ENCODE measurements around the gene PACS2.
"Not testable (repeated sequence)": the region's sequence is repeated elsewhere in the genome, so short reads cannot be mapped to it uniquely, and the experiment has no call there.

The PACS2 gene

DNA sequence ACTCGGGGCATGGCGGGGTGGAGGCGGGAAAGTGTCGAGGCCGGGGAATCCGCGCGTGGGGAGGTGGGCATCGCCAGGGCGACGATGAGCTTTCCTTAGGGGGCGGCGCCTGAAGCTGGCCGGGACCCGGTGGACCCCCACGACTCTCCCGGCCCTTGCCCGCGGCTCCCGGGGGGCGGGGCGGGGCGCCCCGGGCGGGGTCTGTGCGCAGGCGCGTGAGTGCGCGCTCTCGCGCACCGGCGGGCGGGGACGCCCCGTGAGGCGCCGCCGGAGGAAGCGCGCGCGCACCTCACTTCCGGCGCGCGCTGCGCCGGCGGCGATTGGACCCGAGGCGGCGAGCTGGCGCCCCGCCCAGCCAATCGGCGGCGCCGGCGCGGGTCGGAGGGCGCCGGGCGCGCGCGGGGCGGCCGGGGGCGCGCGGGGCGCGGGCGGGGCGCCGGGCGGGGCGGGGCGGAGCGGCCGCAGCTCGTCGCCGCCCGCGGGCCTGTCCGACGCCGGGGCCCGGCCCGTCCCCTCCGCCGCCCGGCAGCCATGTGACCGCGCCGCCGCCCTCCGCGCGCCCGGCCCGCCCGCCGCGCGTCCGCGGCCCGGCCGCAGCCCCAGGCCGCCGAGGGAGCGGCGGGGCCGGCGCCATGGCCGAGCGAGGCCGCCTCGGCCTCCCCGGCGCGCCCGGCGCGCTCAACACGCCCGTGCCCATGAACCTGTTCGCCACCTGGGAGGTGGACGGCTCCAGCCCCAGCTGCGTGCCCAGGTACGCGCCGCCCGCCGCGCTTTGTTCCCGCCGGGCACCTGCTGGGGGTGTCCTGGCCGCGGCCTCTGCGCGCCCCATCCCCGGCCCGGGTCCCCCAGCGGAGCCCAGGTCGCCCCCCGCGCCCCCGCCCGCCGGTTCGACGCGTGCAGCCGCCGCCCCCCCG is at the start of gene PACS2:
TSS of gene PACS2 (plus strand) at position 462 of the 914 bp plus-strand sequence. CDS start at position 633, 171 bp downstream.
- peak; percentile 35 for DNase-seq

DNA sequence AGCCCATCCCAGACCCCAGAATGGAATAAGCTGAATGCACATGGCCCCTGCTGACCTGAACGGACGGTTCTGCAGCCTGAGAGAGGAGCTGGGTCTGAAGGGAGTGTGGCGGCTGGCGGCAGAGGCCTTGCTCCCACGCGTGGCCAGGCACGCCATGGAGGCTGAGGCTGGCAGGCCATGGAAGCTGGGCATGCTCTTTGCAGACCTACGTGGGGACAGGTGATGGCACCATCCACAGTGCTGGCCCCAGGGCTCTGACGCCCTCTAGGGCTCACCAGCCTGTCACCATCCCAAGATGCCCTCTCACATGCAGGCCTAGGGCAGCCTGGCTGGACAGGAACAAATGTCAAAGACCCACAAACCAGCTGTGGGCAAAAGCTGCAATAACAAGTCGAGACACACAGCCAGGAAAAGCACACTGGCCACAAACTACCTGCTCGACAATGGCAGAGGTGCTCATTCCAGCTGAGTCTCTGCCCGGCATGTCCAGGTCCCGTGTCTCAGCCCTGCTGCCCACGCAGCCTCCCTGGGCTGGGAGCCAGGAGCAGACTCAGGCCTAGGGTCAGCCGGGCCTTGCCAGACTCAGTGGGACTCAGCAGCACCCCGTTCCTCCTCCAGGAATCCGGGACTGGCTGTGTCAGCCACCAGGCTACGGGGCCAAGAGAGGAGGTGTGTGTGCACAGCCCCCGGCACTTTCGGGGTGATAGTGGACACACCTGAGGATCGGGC is 46.6 kb upstream of the PACS2 start:
- no peak for DNase-seq

DNA sequence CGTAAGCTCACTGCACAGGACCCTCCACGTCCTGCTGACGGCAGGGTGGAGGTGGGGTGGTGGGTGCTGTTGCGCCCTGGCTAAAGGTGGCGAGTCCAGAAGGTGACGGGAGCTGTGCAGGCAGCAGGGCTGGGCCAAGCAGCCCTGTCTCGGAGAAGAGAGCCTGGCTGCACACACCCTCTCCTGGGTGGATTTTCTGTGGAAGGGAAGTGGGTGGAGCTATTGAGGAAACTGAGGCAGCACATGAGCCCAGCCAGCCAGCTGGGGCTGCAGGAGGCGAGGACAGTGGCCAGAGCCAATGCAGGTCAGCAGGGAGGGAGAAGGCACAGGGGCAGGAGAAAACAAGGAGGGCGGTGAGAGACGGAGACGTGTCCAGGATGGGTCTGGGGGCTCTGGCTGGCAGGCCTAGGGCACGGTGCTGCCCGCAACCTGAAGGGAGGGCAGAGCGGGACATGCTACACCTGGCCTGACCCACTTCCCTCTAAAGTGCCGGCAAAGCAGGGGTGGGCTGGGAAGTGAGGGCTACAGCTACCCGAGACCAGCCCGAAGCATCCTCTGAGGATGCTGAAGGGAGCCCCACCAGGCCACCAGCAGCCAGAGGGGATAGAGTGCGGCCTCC is 45.7 kb upstream of the PACS2 start:
- DNase-seq = no peak

DNA sequence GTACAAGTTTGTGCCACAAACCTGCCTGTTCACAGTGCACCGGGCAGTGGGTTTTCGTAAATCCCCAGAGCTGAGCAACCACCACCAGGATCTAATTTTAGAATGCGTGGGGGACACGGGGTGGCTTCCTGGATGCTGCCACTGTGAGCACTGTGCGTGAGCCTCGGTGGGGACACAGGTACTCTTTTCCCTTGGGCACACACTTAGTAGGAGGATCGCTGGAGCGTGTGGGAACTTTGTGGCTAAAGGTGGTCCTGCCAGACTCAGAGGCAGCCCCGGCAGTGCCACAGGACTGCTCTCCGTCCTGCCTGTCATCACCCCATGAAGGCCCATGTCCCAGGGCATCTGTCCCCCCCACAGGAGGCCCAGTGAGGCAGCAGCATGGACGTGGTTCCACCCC is 45.1 kb upstream of the PACS2 start:
- DNase-seq = no peak

DNA sequence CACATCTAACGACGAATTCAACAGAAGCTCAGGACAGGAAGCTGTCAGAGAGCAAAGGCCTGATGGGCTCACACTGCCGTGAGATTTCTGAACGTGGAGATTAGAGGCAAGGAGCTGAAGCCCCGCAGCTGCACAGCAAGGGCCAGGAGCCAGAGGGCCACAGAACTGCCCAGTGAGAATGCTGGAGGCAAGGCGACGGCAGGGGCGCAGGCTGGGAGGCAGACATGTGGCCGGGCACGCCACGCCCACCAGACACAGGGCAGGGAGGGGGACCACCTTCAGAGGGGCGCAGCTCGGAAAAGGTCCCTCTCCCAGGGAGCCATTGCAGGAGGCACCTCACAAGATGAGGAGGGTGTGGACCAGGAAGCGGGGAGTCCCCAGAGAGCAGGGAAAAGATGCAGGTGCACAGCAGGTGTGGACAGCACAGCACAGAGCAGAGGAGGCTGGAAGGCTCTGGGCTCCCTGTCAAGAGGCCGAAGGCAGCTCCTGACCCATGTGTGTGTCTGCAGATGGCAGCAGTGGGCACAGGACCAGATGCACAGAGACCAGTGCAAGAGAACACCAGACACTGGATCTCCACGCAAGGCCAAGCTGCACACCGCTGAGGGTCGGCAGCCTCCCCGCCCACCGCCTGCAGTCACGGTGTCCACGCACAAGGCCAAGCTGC is 43.2 kb upstream of the PACS2 start:
- no peak for DNase-seq

DNA sequence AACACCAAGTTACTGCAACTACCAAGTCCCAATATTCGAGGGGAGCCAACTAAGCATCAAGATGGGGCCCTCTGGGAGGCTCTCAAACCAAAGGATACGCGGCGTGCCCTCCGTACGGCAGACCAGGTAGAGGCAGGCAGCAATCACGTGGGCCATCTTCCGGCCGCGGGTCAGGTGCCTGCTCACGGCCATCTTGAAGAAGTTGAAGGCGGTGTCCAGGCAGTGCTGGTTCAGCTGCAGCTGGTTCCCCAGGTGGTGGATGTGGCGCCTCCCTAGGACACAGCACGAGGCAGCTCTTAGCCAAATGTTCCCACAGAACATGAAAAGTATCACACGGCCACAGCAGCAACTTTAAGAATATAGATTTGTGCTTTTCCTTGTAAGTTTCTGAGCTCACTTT is 41.9 kb upstream of the PACS2 start:
- DNase-seq = no peak

DNA sequence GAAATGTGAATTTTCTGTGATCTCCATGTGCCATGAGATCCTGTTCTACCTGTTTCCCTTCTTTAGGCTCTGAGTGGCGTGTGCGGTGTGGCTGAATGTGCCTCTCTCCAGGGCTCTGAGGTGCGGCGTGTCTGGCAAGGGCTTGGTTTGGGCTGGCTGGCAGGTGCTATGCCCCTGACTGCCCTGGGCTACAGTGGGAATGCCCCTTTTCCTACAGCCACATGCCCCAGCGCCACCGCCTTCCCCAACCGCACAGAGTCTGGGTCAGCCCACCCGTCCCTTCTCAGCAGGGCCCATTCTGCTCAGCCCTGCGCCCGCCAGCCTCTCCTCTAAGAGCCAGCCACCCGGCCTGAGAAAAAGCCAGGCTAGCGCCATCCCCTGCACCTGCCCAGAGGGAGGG is 41.5 kb upstream of the PACS2 start:
- no peak for DNase-seq

DNA sequence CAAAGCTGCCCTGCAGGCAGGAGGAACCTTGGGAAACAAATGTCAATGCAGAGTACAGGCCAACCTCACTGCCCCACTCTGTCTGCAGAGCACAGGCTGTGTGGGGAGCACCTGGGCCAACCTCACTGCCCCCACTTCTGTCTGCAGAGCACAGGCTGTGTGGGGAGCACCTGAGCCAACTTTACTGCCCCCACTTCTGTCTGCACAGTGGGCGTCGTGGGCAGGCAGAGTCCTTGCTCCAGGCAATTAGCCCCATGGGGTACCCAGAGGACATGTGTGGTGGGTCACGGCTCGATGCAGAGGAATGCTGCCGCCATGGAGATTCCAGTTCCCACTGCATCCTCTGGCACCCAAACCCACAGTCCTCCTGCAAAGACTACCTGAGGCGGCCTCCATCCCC is 39.9 kb upstream of the PACS2 start:
- DNase-seq = no peak

DNA sequence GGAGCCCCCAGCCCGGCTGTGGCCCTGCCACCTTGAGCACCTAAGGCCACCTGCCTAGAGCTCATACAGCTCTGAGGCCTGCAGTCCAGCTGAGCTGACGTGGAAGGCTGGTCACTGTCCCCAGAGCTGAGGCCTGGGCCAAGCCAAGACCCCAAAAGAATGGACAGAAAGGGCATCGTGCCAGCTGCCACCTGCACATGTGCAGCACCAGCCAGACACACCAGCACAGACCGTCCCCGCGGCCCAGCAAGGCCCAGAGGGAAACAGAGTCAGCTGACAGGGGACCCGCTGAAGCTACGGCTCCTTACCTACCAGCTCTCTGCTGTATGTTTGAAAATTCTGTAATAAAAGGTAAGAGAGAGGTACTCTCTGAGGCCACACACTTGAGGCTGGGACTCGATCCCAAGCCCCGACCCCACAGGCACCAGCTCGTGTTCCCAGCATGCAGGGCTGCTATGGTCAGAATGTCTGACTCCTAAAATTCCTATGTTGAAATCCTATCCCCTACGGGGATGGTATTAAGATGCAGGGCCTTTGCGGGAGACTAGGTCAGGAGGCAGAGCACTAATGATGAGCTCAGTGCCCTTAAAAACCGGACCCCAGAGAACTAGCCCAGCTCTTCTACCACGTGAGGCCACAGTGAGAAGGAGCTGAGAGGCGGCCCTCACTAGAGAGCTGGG is 39.1 kb upstream of the PACS2 start:
- no peak for DNase-seq

DNA sequence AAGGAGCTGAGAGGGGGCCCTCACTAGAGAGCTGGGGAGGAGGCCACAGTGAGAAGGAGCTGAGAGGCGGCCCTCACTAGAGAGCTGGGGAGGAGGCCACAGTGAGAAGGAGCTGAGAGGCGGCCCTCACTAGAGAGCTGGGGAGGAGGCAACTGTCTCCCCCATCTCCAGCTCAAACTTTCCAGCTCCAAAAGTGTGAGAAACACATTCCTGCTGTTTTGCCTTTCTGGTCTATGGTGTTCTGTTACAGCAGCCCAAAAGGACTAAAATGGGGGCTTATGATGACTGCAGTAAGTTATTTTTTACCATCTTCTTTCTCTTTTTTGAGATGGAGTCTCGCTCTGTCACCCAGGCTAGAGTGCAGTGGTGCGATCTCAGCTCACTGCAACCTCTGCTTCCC is 37.1 kb upstream of the PACS2 start:
- not testable (repeated sequence) for DNase-seq

DNA sequence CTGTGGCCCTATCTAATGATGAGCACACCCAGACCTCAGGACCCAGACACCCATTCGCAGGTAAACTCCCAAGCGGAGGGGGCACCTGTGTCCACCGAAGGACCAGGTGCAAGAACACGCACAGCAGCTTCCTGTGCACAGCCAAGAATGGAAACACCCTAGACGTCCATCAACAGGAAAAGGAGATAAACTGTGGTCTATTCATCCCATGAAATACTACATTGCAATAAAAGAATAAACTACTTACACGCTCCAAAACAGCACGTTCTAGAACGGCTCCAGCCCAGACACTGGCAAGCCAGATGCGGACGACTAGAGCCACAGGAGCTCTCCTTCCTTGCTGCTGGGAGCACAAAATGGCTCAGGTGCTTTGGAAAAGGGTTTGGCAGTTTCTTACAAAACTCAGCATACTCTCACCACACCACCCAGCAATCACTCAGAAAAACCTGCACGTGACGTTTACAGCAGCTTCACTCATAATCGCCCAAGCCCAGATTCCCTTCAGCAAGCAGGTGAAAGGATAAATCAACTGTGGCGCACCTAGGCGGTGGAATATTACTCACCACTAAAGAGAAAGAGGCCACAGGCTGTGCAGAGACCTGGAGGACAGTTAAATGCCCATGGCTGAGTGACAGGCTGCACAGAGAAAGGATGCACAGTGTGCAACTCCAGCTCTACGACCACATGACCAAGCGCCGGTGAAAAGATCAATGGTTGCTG is 34.7 kb upstream of the PACS2 start:
- DNase-seq = no peak

DNA sequence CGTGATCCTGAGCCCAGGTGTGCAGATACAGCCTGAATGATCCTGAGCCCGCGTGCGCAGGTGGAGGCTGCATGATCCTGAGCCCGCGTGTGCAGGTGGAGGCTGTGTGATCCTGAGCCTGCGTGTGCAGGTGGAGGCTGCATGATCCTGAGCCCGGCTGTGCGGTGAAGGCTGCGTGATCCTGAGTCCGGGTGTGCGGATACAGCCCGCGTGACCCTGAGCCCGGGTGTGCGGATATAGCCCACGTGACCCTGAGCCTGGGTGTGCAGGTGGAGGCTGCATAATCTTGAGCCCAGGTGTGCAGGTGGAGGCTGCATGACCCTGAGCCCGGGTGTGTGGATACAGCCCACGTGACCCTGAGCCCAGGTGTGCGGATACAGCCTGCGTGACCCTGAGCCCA is 34.0 kb upstream of the PACS2 start:
- DNase-seq = no peak

DNA sequence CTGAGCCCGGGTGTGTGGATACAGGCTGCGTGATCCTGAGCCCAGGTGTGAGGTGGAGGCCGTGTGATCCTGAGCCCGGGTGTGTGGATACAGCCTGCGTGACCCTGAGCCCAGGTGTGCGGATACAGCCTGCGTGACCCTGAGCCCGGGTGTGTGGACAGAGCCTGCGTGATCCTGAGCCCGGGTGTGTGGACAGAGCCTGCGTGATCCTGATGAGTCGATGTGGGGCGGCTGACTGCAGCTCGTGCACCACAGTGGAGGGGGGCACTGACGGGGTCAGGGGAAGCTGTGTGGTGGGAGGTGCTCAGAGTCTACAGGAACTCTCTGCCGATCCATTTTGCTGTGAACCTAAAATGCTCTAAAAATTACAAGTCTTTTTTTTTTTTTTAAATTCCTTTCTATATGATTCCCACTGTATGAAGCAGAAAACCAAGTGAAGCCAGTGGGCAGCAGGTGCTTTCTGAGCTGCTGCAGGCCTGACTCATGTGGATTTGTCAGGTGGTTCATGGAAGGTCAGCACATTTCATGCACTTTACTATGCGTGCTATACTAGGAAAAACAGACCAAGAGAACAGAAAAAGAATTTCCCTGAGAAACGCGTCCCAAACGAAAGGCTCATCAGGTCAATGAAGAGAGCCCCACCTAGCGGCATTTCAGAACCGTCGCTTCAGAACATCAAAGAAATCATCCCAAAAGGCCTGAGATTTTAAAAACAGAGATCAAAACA is 33.0 kb upstream of the PACS2 start:
- DNase-seq = no peak

DNA sequence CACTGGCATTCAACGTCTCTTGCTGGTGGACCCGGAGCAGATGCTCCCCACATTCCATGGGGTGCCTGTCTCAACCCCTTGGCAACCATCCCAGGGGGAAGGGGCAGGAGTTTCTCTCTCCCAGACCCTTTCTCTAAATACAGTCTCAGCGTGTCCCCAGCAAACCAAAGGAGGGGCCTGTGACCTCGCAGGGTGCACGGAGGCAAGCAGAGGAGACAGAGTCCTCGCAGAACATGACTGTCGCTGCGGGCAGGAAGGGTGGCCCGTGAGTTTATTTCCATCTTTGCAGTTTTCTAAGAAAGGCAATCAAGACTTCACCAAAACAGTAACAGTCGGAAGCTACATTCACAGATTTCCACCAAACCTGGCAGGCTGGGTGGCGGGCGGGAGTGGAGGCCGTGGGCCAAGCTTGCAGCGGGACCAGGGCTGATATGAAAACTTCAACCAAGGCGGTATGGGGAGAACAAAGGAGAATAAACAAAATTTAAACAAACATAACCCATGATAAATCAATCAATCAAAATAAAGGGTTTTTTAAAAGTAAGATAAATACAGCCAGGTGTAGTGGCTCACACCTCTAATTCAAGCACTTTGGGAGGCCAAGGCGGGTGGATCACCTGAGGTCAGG is 32.3 kb upstream of the PACS2 start:
- DNase-seq = no peak

DNA sequence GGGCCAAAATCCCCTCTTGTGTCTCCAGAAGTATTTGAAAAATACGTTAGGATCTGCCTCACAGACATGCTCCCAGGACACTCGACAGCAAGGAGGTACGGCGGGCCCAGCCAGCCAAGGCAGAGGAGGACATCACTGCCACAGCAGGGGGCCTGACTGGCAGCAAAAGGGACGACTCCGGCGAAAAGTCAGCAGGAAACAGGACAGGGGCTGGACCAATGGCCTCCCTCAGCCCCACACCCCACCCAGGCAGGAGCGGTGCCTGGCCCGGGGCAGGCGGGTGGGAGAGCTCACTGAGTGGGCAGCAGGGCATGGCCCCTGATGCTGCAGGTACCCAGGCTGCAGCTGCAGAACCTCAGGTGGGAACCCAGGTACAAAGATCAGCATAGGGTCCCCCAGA is 31.5 kb upstream of the PACS2 start:
- DNase-seq = no peak

DNA sequence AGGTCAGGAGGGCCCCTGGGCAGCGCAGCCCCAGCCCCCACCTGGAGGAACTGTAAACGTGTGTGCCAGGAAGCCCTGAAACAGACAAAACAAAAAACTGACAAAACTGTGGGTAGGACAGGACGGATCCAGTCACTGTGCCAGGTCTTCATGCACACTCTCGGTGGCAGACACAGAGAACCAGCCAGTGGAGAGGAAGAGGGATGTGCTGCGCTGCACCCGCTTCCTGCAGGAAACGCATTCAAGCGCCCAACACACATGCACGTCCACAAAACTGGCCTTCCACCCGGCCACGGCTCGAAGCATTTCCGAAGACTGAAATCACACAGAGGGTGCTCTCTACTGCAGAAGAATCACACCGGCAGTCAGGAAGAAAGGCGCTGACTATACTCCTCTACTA is 30.6 kb upstream of the PACS2 start:
- DNase-seq = no peak

DNA sequence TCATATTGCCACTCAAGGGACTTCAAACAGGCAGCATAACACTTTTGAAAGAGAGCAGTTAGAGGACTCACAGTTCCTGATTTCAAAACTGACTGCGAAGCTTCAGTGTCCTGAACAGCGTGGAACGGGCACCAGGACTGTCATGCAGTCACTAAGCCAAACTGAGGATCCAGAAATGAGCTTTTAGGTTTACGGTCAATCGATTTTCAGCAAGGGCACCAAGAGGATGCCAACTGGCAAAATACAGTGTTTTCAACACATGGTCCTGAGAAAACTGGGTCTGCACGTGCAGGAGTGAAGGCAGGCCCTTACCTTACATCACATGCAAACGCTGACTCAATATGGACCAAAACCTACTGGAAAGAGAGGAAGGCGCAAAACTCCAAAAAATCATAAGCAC is 29.4 kb upstream of the PACS2 start:
- DNase-seq = no peak

DNA sequence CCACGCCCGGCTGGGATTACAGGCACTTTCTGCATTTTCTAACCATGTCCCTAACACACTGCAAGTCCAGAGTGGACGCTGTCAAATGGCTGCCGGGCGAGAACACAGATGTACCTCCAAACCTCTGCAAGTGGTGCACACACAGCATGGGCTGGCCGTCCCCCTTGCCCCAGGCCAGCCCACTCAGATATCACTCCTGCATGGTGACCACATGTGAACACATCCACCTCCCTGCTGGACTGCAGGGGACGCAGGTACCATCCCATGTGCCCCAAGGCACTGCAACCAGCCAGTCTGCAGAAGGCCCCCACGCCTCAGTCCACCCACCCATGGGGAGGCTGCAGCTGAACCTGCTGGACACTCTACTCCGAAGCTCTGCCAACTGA is 27.8 kb upstream of the PACS2 start:
- DNase-seq = no peak

DNA sequence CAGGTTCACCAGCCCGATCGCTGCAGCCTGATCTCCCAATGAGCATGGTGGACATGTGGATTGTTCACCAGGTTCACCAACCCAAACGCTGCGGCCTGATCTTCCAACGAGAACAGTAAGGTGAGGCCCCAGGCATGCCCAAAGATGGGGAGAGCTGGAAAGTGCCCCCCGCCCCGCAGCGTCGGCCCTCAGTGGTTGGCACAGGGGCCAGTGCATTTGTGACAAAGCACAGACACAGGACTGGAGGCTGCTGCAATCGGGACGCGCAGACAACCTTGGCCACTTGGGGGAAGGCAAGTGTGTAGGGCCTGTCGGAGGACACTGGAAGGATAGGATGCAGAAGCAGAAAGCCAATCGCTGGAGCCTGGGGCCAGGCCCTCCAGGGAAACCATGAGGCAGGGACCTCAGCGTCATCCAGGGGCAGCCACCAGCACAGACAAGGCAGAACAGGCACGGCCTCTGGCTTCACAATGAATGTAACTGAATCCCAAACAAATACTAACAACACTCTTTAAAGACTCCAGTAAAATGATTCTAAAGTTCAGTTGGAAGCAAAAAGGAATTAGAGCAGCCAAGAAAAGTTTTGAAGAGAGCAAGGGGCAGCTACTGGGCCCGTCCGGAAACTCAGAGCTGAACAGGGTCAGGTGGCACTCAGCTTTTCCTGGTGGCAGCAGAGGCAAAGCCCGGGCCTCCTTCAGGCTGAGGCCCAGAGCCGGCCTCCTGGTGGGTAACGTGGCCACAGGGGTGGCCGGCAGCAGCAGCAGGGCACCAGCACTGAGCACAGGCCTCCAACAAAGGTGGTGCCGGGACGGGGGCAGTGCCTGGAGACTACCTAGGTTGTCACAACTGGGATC is 27.1 kb upstream of the PACS2 start:
- no peak for DNase-seq

DNA sequence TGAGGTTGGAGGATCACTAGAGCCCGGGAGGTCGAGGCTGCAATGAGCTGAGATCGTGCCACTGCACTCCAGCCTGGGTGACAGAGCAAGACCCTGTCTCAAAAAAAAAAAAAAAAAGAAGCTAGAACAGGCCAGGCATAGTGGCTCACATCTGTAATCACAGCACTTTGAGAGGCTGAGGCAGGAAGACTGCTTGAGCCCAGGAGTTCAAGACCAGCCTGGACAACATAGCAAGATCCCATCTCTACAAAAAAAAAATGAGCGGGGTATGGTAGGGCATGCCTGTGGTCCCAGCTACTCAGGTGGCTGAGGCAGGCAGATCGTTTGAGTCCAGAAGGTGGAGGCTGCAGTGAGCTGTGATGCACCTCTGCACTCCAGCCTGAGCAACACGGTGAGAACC is 25.6 kb upstream of the PACS2 start:
- DNase-seq = not testable (repeated sequence)

Data from DMS 273 treated with DMSO at 0.1 percent for 48 hours (cell line).